Activated CD4-positive, alpha-beta T cell treated with anti-CD3 and anti-CD28 coated beads, Interleukin-2, Interleukin-6, amounts not matched to agents 100 ng/mL and 50 ng/mL, durations not matched to agents 16 hours and 8 hours (primary cell): Measurements from ENCODE around the gene PRICKLE2.

ENCODE experiments used
- DNase-seq: peaks from one replicate; pipeline ENCODE4 v3.0.0-alpha.2; 2020

Gene PRICKLE2

DNA sequence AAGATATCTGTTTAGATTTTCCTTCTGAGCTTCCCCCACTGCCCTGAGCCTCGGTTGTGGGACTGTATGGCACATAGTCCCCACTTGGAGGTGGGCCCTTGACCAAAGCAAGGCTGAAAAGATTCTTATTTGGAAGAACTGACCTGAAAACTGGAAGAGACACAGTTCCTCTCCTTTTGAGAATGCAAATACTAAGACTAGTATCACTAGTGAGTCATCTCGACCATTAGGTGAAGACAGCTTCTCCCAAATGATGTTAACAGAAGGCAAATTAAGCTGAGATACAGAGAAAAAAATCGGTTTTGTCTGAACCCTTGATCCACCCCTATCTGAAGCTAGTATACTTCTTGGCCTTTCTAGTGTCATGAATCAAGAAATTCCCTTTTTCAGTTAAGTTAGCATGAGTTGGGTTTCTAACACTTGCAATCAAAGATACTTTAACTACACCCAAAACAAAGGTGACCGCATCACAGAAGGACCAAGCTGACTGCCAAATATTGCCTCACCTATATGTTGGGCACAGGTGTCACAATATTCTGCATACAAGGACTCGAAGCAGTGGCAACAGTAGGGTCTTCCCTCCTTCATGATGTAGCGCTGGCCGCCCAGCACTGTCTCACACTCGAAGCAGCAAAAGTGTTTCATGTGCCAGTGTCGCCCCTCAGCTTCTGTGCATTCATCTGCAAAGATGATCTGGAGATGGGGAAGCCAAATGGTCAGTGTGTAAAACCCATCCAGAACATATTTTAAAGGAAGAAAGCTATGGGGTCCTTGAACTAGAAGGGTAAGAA, 72.4 kb downstream of the PRICKLE2 start:
- no peak for DNase-seq

DNA sequence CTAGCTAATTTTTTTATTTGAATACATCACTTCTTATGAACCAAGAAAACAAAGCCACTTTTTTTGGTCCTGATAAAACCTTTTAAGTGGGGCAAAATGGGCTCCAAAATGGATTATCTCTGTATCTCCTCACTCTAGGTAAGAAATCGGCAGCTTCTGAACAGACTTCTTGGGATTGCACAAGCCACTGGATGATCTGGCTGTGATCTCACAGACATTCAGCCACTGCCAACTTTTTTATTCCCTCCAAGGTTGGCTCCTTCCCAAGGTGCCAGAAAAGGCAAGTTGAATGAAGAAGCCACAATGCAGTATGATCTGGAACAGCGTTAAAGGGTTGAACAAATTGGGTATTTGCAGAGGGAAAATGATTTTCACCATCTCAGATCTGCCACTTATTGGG, 73.2 kb downstream of the PRICKLE2 start:
- DNase-seq: no peak

GRCh38 chr3:64151342-64151871, 73.9 kb downstream of the PRICKLE2 start:
- no peak for DNase-seq

DNA sequence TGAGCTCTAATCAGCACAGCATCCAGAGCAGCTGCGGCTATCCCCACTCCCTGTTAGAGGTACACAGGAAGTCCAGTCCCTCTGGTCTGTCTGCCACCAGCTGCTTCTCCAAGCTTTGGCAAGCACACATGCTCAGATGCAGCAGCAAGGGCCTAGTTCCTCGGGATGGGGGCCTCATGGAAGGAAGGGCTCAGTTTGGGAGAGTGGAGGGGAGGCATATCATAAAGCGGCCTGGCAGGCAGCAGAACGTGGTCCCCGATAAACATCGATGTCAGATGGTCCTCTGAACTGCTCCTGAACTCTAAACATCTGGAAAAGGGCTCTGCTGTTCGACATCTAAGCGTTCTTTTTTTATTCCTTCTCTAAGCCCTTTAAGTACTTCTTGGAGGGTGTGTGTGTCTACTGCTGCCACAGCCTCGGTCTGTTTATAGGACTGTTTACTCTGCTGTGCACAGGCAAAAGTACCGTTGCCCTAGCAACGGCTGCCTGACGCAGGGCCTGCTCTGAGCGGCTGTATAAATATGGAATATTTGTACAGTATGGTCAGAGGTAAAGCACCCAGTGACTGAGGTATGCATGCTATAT, 74.6 kb downstream of the PRICKLE2 start:
- no peak for DNase-seq

GRCh38 chr3:64149886-64150285, 75.4 kb downstream of the PRICKLE2 start:
- DNase-seq: no peak

DNA sequence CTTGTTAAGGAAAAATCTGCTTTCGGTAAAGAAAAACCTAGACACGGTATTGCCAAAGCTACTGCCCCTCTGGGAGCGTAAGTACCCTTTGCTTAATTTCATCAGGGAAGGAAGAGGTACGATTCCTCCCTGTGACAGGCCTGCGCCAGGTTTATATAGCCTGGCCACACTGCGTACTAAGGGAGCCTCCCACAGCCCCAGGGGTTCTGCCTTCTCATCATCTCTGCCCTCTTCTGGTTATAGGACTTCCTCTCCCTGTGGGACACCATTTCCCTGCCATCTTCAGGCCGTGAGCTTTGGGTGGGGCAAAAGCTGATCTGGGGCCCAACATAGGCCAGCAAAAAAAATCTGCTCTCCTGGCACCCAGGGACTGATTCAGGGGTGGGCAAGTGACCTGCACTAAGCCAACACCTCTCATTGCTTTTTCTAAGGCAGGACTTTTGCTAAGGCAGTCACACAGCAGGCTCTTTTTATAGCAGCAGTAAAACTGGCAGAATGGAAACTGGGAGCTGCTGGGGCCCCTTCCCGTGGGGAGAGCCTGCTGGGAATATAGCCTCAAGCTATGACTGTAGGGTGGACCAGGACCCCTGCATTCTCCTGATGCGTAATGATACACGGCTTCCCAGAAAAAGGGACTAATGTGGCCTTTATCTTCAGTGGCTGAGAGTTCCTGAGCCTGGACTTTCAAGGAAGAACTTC, 76.2 kb downstream of the PRICKLE2 start:
- no peak for DNase-seq

- no peak for DNase-seq
These were observed 78.1 kb downstream of the PRICKLE2 start for GRCh38 chr3:64147211-64147610.

DNA sequence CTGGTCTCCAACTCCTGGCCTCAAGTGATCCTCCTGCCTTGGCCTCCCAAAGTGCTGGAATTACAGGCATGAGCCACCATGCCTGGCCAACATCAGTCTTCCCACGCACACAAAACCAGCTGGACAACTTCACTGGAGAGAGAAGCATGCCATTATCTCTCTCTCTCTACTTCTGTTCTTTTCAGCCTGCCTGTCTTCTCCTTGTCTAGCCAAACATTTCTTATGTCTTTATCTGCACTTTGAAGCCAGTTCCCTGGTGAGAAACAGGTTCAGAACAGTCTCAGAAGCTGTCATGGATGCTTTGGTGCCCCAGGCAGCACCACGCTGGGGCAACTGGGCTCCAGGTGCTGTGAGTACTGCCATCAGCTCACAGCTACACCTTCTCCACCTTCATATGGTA, 79.8 kb downstream of the PRICKLE2 start:
- no peak for DNase-seq

- no peak for DNase-seq
These were observed 80.9 kb downstream of the PRICKLE2 start for GRCh38 chr3:64144241-64144900.

GRCh38 chr3:64143409-64144130, 81.7 kb downstream of the PRICKLE2 start:
- no peak for DNase-seq

GRCh38 chr3:64141476-64141875, 83.8 kb downstream of the PRICKLE2 start:
- DNase-seq: no peak

DNA sequence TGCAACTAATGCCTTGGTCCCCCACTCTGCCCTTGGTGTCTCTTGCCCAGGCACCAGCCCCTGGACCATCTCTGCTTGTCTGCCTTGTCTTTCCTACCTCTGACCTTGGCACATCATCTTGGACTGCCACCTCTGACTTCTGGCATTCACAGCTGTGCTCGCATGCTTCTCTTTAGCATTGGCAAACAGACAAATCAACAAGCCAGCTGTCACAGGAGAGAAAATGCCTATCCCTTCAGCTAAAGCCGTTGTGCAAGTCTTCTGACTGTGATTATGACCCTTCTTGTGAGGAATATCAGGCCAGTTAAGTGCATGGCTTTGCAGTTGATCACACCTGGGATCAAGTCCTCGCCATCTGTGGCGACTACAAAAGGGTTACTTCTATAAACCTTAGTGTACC, 84.6 kb downstream of the PRICKLE2 start:
- no peak for DNase-seq

- DNase-seq: no peak
These were observed 86.5 kb downstream of the PRICKLE2 start for GRCh38 chr3:64138656-64139375.

- DNase-seq: no peak
These were observed 87.2 kb downstream of the PRICKLE2 start for GRCh38 chr3:64138046-64138445.

DNA sequence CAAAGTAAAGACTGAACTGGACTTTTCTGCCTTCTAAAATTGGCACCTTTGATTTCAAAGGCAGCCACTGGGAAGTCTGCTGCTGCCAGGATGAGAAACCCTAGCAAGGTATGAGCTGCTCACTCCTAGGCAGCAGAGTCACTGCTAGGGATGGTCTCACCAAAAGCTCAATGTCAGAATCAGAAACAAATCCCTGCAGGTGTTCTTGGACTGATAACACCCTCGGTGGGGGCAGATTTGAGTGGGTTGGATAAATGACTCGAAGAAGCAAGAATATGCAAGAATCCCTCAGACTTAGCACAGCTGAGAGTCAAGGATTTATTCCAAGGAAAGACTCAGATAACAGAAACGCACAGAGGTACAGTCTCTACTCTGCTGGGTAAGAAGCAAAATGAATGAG, 90.4 kb downstream of the PRICKLE2 start:
- DNase-seq: no peak

- no peak for DNase-seq
These were observed 91.3 kb downstream of the PRICKLE2 start for GRCh38 chr3:64133987-64134386.

DNA sequence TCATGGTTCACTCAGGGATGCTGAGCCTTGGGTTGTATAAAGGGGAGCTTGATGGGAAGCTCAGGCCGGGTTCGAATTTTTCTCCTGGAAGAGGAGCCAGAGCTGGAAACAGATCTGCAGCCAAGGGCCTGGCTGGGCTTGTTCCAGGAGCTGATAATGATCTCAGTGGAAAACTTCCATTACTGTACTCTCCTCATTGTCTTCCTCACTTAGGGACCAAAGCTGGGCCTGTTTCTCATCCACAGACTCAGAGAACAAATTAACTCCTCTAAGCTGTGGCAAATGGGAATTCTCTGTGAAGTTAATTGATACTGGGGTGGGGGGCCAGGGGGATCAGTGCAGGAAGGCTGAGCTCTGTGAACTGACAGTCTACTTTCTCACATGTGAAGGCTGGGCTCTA, 92.0 kb downstream of the PRICKLE2 start:
- no peak for DNase-seq

DNA sequence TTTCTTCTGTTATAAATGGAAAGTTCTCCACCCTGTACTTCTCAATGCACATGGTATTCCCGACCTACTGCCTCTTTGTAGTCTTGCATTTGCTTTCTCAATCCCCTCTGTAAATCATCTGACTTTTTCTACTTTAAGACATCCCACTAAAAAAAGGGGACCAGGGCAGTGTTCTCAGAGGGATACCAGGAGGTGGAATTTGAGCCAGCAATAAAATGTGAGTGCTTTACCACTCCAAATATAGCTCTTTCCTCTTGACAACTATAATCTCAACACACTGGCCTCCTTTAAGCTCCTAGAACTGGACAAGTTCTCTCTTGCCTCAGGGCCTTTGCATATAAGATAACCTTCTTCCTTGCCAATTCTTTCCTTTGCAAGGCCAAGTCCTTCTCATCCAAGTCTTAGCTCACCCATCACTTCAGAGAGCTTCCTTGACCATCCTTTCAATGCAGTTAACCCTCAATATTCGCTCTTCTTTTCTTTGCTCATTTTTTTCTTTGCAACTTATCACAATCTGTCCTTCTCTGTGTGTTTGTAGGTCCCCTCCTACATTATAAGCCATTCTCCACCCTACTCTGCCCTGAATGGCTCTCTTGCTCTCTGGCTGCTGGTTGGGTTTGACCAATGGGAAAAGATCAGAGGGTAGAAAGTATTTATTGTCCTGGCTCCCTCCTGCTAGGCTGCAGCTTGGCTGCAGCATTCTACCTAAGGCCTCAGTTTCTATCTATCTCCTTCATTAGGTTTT, 93.4 kb downstream of the PRICKLE2 start:
- DNase-seq: no peak

DNA sequence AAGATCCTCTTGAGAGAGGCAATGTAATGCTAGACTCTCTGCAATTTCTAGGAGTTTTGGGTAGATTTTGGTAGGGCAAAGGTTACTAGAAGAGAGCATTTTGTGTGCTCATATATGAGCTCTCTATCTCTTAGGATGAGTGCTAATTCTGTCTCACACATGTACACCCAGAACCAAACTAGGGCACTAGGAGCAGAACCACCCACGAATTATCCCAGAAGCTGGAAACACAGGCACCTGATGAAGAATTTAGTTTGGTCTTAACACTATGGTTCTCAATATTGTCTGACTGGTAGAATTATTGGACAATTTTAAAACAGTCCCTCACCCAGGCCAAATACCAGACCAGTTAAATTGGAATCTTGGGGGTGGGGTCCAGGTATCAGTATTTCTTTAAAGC, 94.8 kb downstream of the PRICKLE2 start:
- no peak for DNase-seq

DNA sequence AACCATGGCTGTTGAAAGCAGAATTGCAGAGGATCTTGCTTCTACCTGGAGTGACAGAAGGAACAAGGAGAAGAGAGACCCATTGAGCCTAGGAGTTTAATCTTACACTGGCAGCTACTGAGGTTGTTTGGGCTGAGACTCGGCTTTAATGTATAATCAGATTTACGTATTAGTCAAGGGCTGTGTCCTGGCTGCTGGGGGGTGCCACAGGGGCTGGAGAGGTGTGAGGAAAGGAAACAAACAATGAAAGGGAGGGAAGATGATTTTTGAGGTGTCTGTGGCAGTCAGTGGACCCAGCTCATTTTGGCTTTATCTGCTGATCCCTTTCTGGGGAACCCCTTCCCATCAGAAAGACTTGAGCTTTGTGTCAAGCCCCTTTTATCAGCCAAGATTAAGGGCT, 95.7 kb downstream of the PRICKLE2 start:
- no peak for DNase-seq

DNA sequence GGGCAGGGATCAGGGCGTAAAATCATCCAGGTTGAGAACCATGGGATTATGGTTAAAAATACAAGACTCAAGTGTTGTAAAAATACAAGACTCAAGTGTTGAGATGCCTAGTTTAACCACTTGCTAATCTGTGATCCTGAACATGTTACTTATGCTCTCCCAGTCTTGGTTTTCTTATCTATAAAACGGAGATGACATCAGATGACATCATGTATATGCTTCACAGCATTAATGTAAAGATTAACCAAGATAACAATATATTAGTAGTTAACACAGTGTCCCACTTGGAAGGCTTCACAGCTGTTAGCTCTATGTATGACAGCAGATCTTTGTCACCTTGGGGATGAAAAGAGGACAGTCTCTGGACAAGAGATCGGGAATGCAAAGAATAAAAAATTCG, 96.2 kb downstream of the PRICKLE2 start:
- DNase-seq: no peak
